Mucosa of rectum (tissue), 2 donors: ENCODE measurements around the gene OR5C1.
A peak's percentile ranks its signal among the peaks of the same experiment; 100 is the strongest.

Experiments
- H3K27ac ChIP-seq, 2 donors: one replicate each; pipeline ENCODE4 v1.7.0; 2013; ENCODE audit warnings: inconsistent platforms in 2 of 2, low read depth in 2 of 2, low read length in 2 of 2
- H3K27me3 ChIP-seq, 2 donors: one replicate each; pipeline ENCODE4 v1.7.0; 2013; ENCODE audit warnings: low read length in 2 of 2; ENCODE audit not compliant: control insufficient read depth in 2 of 2, insufficient read depth in 2 of 2
- H3K36me3 ChIP-seq, 2 donors: one replicate each; pipeline ENCODE4 v1.7.0; 2013; ENCODE audit warnings: low read length in 2 of 2; ENCODE audit not compliant: control insufficient read depth in 2 of 2, insufficient read depth in 2 of 2
- H3K4me1 ChIP-seq, 2 donors: one replicate each; pipeline ENCODE4 v1.7.0; 2013; ENCODE audit warnings: low read length in 2 of 2, mild to moderate bottlenecking in 1 of 2; ENCODE audit not compliant: control insufficient read depth in 2 of 2, insufficient read depth in 2 of 2
- H3K4me3 ChIP-seq, 2 donors: one replicate each; pipeline ENCODE4 v1.7.0; 2013; ENCODE audit warnings: low read length in 2 of 2
- H3K9ac ChIP-seq, 2 donors: one replicate each; pipeline ENCODE4 v1.7.0; 2013; ENCODE audit warnings: low read length in 2 of 2, low read depth in 1 of 2, mild to moderate bottlenecking in 1 of 2
- H3K9me3 ChIP-seq, 2 donors: one replicate each; pipeline ENCODE4 v1.7.0; 2013; ENCODE audit warnings: low read length in 2 of 2; ENCODE audit not compliant: control insufficient read depth in 2 of 2
- donor health status: healthy.
- donor health status: Normal muscosa, but diverticular disease.

The OR5C1 gene

GRCh38 chr9:122810306-122810946 lies 21.7 kb downstream of the OR5C1 start:
- H3K4me3 ChIP-seq: no peak overlapping the region
- H3K27ac ChIP-seq: no peak overlapping the region

GRCh38 chr9:122812736-122813135 lies 24.0 kb downstream of the OR5C1 start:
- no peak overlapping the region for H3K9ac ChIP-seq
- H3K36me3 ChIP-seq: peaks cover 7% of the 10 kb centered on the region in 2 donors
- peaks cover 0 to 5% of the 10 kb centered on the region in 2 donors for H3K4me1 ChIP-seq
- no peaks in the 10 kb centered on the region for H3K9me3 ChIP-seq
- no peak overlapping the region for H3K27ac ChIP-seq
- H3K4me3 ChIP-seq: no peak overlapping the region
- H3K27me3 ChIP-seq: no peaks in the 10 kb centered on the region

More at GRCh38 chr9:122810306-122810946, 21.7 kb downstream of the OR5C1 start:
- Histone ChIP-seq H3K36me3 (peaks cover 0 to 2% of the 10 kb centered on the region in 2 donors), H3K9ac (no peak overlapping the region), H3K9me3 (no peaks in the 10 kb centered on the region), H3K27me3 (no peaks in the 10 kb centered on the region), H3K4me1 (peaks cover 0 to 5% of the 10 kb centered on the region in 2 donors)

DNA sequence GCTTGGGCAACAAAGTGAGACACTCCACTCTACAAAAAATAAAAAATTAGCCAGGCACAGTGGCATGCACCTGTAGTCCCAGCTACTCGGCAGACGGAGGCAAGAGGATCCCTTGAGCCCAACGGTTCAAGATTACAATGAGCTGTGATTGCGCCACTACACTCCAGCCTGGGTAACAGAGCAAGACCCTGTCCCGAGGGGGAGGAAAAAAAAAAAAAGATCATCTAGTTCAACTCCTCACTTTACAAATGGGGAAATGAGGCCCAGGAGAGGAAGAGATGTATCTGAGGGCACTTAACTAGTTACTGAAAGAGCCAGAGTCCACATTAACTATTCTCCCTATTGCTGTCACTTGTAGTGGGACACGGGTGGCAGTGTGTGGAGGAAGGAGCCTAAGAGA lies 25.8 kb downstream of the OR5C1 start:
- Histone ChIP-seq H3K27ac (no peak overlapping the region), H3K36me3 (peaks cover 7 to 9% of the 10 kb centered on the region in 2 donors), H3K9ac (no peak overlapping the region), H3K4me1 (peaks cover 0 to 5% of the 10 kb centered on the region in 2 donors), H3K9me3 (no peaks in the 10 kb centered on the region), H3K4me3 (no peak overlapping the region), H3K27me3 (no peaks in the 10 kb centered on the region)

GRCh38 chr9:122815544-122815943 lies 26.8 kb downstream of the OR5C1 start:
- H3K36me3 ChIP-seq: peaks cover 12% of the 10 kb centered on the region in 2 donors
- H3K27me3 ChIP-seq: no peaks in the 10 kb centered on the region
- H3K4me1 ChIP-seq: peaks cover 0 to 2% of the 10 kb centered on the region in 2 donors
- peak overlapping the region in 1 of 2 donors; percentile 13 for H3K4me3 ChIP-seq
- no peak overlapping the region for H3K9ac ChIP-seq
- H3K27ac ChIP-seq: no peak overlapping the region
- no peaks in the 10 kb centered on the region for H3K9me3 ChIP-seq

DNA sequence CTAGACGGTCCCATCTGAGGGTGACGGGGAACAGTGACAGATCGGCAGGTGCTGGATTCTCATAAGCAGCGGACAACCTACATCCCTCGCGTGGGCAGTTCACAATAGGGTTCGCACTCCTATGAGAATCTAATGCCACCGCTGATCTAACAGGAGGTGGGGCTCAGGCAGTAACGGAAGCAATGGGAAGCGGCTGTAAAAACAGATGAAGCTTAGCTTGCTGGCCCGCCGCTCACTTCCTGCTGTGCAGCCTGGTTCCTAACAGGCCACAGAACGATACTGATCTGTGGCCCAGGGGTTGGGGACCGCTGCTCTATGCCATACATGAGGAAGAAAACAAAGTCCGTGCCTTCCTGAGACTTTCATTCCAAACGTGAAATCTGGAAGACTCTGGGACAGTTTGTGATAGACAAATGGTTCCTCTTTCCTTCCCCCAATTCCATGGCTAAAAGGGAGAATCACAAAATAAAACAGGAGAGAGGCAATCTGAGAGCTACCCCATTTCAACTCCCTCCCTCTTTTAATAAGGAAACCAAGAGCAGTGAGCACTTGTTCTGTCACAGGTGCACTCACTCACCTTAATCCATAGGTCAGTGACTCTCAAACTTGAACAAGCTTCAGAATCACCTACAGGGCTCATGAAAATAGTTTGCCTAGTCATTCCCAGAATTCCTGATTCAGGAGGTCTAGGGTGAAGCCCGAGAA lies 27.6 kb downstream of the OR5C1 start:
- peak overlapping the region in 1 of 2 donors; percentile 13 for H3K4me3 ChIP-seq
- H3K27me3 ChIP-seq: no peaks in the 10 kb centered on the region
- H3K9me3 ChIP-seq: no peaks in the 10 kb centered on the region
- peak overlapping the region in 1 of 2 donors; percentile 16 for H3K27ac ChIP-seq
- H3K36me3 ChIP-seq: peaks cover 12% of the 10 kb centered on the region in 2 donors
- H3K4me1 ChIP-seq: peaks cover 0 to 2% of the 10 kb centered on the region in 2 donors
- no peak overlapping the region for H3K9ac ChIP-seq

- Histone ChIP-seq H3K27ac (no peak overlapping the region), H3K9me3 (no peaks in the 10 kb centered on the region), H3K4me3 (no peak overlapping the region), H3K36me3 (peaks cover 27 to 32% of the 10 kb centered on the region in 2 donors), H3K9ac (no peak overlapping the region), H3K27me3 (no peaks in the 10 kb centered on the region), H3K4me1 (peaks cover 0 to 2% of the 10 kb centered on the region in 2 donors)
Observed at GRCh38 chr9:122819326-122819725, 30.6 kb downstream of the OR5C1 start.

GRCh38 chr9:122819791-122820489 lies 31.2 kb downstream of the OR5C1 start:
- Histone ChIP-seq H3K27me3 (no peaks in the 10 kb centered on the region), H3K4me3 (no peak overlapping the region), H3K36me3 (peaks cover 27 to 30% of the 10 kb centered on the region in 2 donors), H3K27ac (no peak overlapping the region), H3K4me1 (peaks cover 0 to 2% of the 10 kb centered on the region in 2 donors), H3K9ac (no peak overlapping the region), H3K9me3 (no peaks in the 10 kb centered on the region)

DNA sequence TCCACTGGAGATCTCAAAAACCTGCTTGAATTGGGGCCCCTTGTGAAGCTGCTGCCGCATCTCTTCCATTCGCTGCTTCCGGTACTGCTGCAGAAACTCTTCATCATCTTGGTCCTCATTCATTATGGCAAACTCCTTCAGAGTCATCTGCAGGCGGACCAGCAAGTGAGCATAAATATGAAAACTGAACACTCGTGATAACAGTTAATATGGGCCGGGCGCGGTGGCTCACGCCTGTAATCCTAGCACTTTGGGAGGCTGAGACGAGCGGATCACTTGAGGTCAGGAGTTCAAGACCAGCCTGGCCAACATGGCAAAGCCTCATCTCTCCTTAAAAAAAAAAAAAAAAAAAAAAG lies 31.7 kb downstream of the OR5C1 start:
- H3K9me3 ChIP-seq: no peaks in the 10 kb centered on the region
- H3K4me1 ChIP-seq: peaks cover 0 to 2% of the 10 kb centered on the region in 2 donors
- no peak overlapping the region for H3K27ac ChIP-seq
- H3K36me3 ChIP-seq: peaks cover 27 to 30% of the 10 kb centered on the region in 2 donors
- H3K4me3 ChIP-seq: no peak overlapping the region
- H3K9ac ChIP-seq: no peak overlapping the region
- H3K27me3 ChIP-seq: no peaks in the 10 kb centered on the region

DNA sequence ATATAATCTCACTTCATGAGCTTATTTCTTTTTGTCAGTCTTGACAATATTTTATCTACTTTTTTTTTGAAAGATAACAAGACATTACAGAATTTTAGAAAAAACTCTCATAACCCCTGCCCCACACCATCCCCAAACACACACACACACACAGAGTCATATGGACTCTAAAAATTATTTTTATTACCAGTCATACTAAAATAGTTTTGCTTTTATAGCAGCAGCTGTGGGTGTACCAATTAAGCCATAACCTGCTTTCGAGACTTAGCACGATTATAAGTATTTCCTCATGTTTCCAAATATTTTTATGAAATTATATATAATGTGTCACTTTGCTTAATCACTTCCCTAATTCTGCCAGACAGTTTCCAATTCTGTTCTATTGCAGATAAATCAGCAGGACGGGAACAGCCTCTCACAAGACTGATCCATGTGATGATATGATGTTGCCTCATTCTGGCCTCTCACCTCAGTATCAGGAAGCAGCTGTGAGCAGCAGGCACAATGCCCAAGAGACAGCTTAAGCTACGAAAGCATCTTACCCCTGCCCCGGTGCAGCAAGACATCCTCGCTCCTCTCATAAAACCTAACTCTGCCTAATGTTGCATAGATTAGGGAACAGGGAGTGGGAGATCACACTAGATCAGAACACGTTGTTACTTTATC lies 32.7 kb downstream of the OR5C1 start:
- Histone ChIP-seq H3K27me3 (no peaks in the 10 kb centered on the region), H3K9ac (no peak overlapping the region), H3K4me1 (peaks cover 0 to 2% of the 10 kb centered on the region in 2 donors), H3K9me3 (no peaks in the 10 kb centered on the region), H3K36me3 (peaks cover 30% of the 10 kb centered on the region in 2 donors), H3K4me3 (no peak overlapping the region), H3K27ac (no peak overlapping the region)
